ENCODE measurements around the gene RTF2. TPM values are rescaled to one million over a fixed set of nuclear protein-coding genes. Genes with fewer than 3 reads are reported as not detected.

Gene RTF2
- total RNA-seq, 1 donor from 2014 or later, result 64.7 TPM

- no peak for DNase-seq (ENCODE audit: low spot score)
- no peak overlapping the region for H3K27ac Mint-ChIP-seq (ENCODE audit: unreplicated experiment)
- peaks cover 1% of the 10 kb centered on the region for H3K36me3 Mint-ChIP-seq (ENCODE audit: low read depth)
- no peak overlapping the region for H3K4me3 Mint-ChIP-seq (ENCODE audit: unreplicated experiment)
- H3K27me3 Mint-ChIP-seq (ENCODE audit: low read depth), result no peaks in the 10 kb centered on the region
- no peak for TF ChIP-seq CTCF (IDR thresholded peaks at IDR 0.05)
- H3K4me1 Mint-ChIP-seq (ENCODE audit: low read depth), result no peaks in the 10 kb centered on the region
- no peaks in the 10 kb centered on the region for H3K9me3 Mint-ChIP-seq (ENCODE audit: low read depth)
These were observed 69.6 kb downstream of the RTF2 start for GRCh38 chr20:56537997-56538396.

- Mint-ChIP-seq H3K9me3 (ENCODE audit: low read depth) (no peaks in the 10 kb centered on the region), H3K27me3 (ENCODE audit: low read depth) (no peaks in the 10 kb centered on the region), H3K4me3 (ENCODE audit: unreplicated experiment) (no peak overlapping the region), H3K36me3 (ENCODE audit: low read depth) (peaks cover 1% of the 10 kb centered on the region), H3K27ac (ENCODE audit: unreplicated experiment) (no peak overlapping the region), H3K4me1 (ENCODE audit: low read depth) (no peaks in the 10 kb centered on the region)
- DNase-seq (ENCODE audit: low spot score), result no peak
- no peak for TF ChIP-seq CTCF (IDR thresholded peaks at IDR 0.05)
These were observed 72.0 kb downstream of the RTF2 start for GRCh38 chr20:56540415-56540814.

GRCh38 chr20:56542489-56543030 lies 74.1 kb downstream of the RTF2 start:
- H3K27ac Mint-ChIP-seq (ENCODE audit: unreplicated experiment), result no peak overlapping the region
- no peak overlapping the region for H3K4me3 Mint-ChIP-seq (ENCODE audit: unreplicated experiment)
- H3K9me3 Mint-ChIP-seq (ENCODE audit: low read depth), result no peaks in the 10 kb centered on the region
- no peaks in the 10 kb centered on the region for H3K27me3 Mint-ChIP-seq (ENCODE audit: low read depth)
- no peaks in the 10 kb centered on the region for H3K4me1 Mint-ChIP-seq (ENCODE audit: low read depth)
- no peak for DNase-seq (ENCODE audit: low spot score)
- H3K36me3 Mint-ChIP-seq (ENCODE audit: low read depth), result no peaks in the 10 kb centered on the region
- no peak for TF ChIP-seq CTCF (IDR thresholded peaks at IDR 0.05)

- peaks cover 10% of the 10 kb centered on the region for H3K4me1 Mint-ChIP-seq (ENCODE audit: low read depth)
- H3K36me3 Mint-ChIP-seq (ENCODE audit: low read depth), result no peaks in the 10 kb centered on the region
- no peak for DNase-seq (ENCODE audit: low spot score)
- no peaks in the 10 kb centered on the region for H3K27me3 Mint-ChIP-seq (ENCODE audit: low read depth)
- TF ChIP-seq CTCF (IDR thresholded peaks at IDR 0.05), result no peak
- no peak overlapping the region for H3K4me3 Mint-ChIP-seq (ENCODE audit: unreplicated experiment)
- peaks cover 17% of the 10 kb centered on the region for H3K9me3 Mint-ChIP-seq (ENCODE audit: low read depth)
- no peak overlapping the region for H3K27ac Mint-ChIP-seq (ENCODE audit: unreplicated experiment)
These were observed 83.1 kb downstream of the RTF2 start for GRCh38 chr20:56551571-56551970.

GRCh38 chr20:56552911-56553629 lies 84.6 kb downstream of the RTF2 start:
- peaks cover 14% of the 10 kb centered on the region for H3K9me3 Mint-ChIP-seq (ENCODE audit: low read depth)
- peaks cover 10% of the 10 kb centered on the region for H3K4me1 Mint-ChIP-seq (ENCODE audit: low read depth)
- no peak for TF ChIP-seq CTCF (IDR thresholded peaks at IDR 0.05)
- no peak for DNase-seq (ENCODE audit: low spot score)
- no peak overlapping the region for H3K27ac Mint-ChIP-seq (ENCODE audit: unreplicated experiment)
- H3K27me3 Mint-ChIP-seq (ENCODE audit: low read depth), result no peaks in the 10 kb centered on the region
- H3K4me3 Mint-ChIP-seq (ENCODE audit: unreplicated experiment), result no peak overlapping the region
- H3K36me3 Mint-ChIP-seq (ENCODE audit: low read depth), result no peaks in the 10 kb centered on the region
